Ishikawa (cell line): ENCODE data around the gene GLT8D1.

Source experiments
- CEBPB ChIP-seq: IDR thresholded peaks from 2 replicates; pipeline ENCODE4 v1.6.1; 2012
- CREB1 ChIP-seq: IDR thresholded peaks from 2 replicates; pipeline ENCODE4 v1.6.1; 2012; ENCODE audit warnings: low read depth
- EGR1 ChIP-seq: IDR thresholded peaks from 2 replicates; pipeline ENCODE4 v1.6.1; 2012
- EP300 ChIP-seq: IDR thresholded peaks from 2 replicates; pipeline ENCODE4 v1.6.1; 2012; ENCODE audit warnings: borderline replicate concordance
- FOXM1 ChIP-seq: IDR thresholded peaks from 2 replicates; pipeline ENCODE4 v1.6.1; 2012; ENCODE audit warnings: low read depth, borderline replicate concordance
- MAX ChIP-seq: IDR thresholded peaks from 2 replicates; pipeline ENCODE4 v1.6.1; 2012
- NFIC ChIP-seq: IDR thresholded peaks from 2 replicates; pipeline ENCODE4 v1.6.1; 2012
- RAD21 ChIP-seq: IDR thresholded peaks from 2 replicates; pipeline ENCODE4 v1.6.1; 2012; ENCODE audit warnings: low read depth
- REST ChIP-seq: IDR thresholded peaks from 2 replicates; pipeline ENCODE4 v1.6.1; 2012; ENCODE audit warnings: low read depth, mild to moderate bottlenecking
- TEAD4 ChIP-seq: IDR thresholded peaks from 2 replicates; pipeline ENCODE4 v1.6.1; 2012
- YY1 ChIP-seq: IDR thresholded peaks from 2 replicates; pipeline ENCODE4 v1.6.1; 2012; ENCODE audit warnings: low read depth
- ZBTB7A ChIP-seq: IDR thresholded peaks from 2 replicates; pipeline ENCODE4 v1.6.1; 2012; ENCODE audit warnings: low read depth

GRCh38 chr3:52719618-52720017 is 14.0 kb upstream of the GLT8D1 start:
- TF ChIP-seq TEAD4 (no peak), CEBPB (no peak), REST (no peak), RAD21 (no peak), ZBTB7A (no peak), NFIC (no peak), YY1 (no peak), EP300 (no peak), EGR1 (no peak), CREB1 (no peak), FOXM1 (no peak), MAX (no peak)
